DND-41 (cell line): ENCODE results near the gene MECR.

ENCODE experiments used
- CTCF ChIP-seq: IDR thresholded peaks from 2 replicates; pipeline ENCODE4 v1.5.1; 2012; ENCODE audit warnings: borderline replicate concordance, low read length, moderate library complexity, mild to moderate bottlenecking; ENCODE audit not compliant: poor library complexity, severe bottlenecking; ENCODE audit errors: extremely low read depth
- EZH2 ChIP-seq: IDR thresholded peaks from 3 replicates; pipeline ENCODE4 v1.6.1; 2012; ENCODE audit warnings: borderline replicate concordance, low read depth, mild to moderate bottlenecking, moderate library complexity, low read length, inconsistent platforms; ENCODE audit not compliant: severe bottlenecking

- no peak for TF ChIP-seq CTCF
- TF ChIP-seq EZH2, result no peak
Observed at GRCh38 chr1:29186707-29187106, 44.0 kb downstream of the MECR start.
